Activated B cell treated with CpG ODN at 0.5 μM for 24 hours (primary cell): Measurements from ENCODE around the gene TEN1. TPM values are rescaled to one million over a fixed set of nuclear protein-coding genes. Genes with fewer than 3 reads are reported as not detected.

ENCODE experiments used
- ATAC-seq: fragments of 200-7000 bp; cut with Tn5 transposase; one replicate; pipeline ENCODE4 v1.10.0; 2021; ENCODE audit warnings: low read depth, mild to moderate bottlenecking, moderate library complexity
- CTCF ChIA-PET: fragments of 350-600 bp; sonication (Branson Sonifier 250); formaldehyde crosslinking; loops from one replicate; lab custom pipeline; 2021; ENCODE audit warnings: antibody characterized with exemption; lab: Charles Lee
- POLR2A ChIA-PET: fragments of 350-600 bp; sonication (Branson Sonifier 250); formaldehyde crosslinking; loops from one replicate; lab custom pipeline; 2021; ENCODE audit warnings: antibody characterized with exemption; lab: Charles Lee
- DNase-seq: peaks from one replicate; pipeline ENCODE4 v3.0.0; 2022
- H3K27ac Mint-ChIP-seq: one replicate; pipeline ENCODE4 v1.8.0; 2020; ENCODE audit warnings: mixed read lengths
- H3K27me3 Mint-ChIP-seq: one replicate; pipeline ENCODE4 v1.8.0; 2021; ENCODE audit warnings: mixed read lengths
- H3K36me3 Mint-ChIP-seq: one replicate; pipeline ENCODE4 v1.8.0; 2021; ENCODE audit warnings: low read depth, mixed read lengths
- H3K4me1 Mint-ChIP-seq: one replicate; pipeline ENCODE4 v1.8.0; 2021; ENCODE audit warnings: mixed read lengths
- H3K4me3 Mint-ChIP-seq: one replicate; pipeline ENCODE4 v1.8.0; 2020; ENCODE audit warnings: mild to moderate bottlenecking, mixed read lengths
- H3K9me3 Mint-ChIP-seq: one replicate; pipeline ENCODE4 v1.8.0; 2020; ENCODE audit warnings: mixed read lengths
- intact Hi-C: fragments of 100-400 bp; cut with micrococcal nuclease; formaldehyde crosslinking; loops from one replicate; pipeline ENCODE4 v1.15.1; 2024
- total RNA-seq: library from RNA; stranded (reverse); gene quantifications from 2 replicates; pipeline ENCODE4 v1.2.3, GENCODE V29; 2022
- TF ChIP-seq, protein P1 (sequence below): fragments of 200-600 bp; IDR thresholded peaks from one replicate; pipeline ENCODE4 v1.8.0; 2022; ENCODE audit warnings: antibody characterized with exemption, mild to moderate bottlenecking

The TEN1 gene
- total RNA-seq, 1 donor from 2014 or later = 22.7 TPM

DNA sequence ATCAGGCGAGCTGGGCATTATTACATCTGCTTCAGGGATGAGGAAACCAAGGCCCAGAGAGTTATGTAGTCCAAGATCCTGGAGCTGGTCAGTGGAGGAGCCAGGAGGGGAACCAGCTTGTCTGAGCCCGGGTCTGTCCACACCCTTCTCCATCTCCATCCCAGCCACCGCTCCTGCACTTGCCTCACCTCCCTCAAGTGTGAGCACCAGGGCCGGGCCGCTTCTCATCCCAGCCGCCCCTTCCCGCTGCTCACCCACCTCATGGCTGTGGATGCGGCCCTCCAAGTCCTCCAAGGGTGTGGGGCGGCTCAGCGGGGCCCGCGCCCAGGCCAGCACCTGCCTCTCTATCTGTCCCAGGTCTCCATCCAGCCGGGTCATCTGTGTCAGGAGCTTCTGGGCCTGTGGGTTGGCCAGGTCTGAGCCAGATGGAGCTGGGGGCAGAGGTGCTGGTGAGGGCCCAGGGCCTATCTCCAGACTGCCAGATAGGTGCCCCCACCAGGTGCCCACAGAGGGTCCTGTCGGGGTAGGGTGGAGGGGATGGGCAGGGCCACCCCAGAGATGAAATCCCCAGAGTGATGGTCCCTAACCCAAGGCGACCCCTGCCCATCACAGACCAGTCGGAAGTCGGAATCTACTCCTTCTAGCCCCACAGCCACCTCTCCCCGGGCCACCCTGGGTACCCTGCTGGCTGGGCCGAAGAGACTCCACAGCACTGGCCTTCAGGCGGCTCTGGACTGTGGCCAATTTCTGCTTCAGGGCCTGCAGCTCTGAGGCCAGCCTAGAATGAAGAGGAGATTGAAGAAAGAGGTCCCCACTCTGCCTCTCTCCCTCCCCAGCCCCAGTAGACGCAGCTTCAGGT, 38.7 kb downstream of the TEN1 start:
- H3K27me3 Mint-ChIP-seq = no peaks in the 10 kb centered on the region
- TF ChIP-seq, protein P1, sequence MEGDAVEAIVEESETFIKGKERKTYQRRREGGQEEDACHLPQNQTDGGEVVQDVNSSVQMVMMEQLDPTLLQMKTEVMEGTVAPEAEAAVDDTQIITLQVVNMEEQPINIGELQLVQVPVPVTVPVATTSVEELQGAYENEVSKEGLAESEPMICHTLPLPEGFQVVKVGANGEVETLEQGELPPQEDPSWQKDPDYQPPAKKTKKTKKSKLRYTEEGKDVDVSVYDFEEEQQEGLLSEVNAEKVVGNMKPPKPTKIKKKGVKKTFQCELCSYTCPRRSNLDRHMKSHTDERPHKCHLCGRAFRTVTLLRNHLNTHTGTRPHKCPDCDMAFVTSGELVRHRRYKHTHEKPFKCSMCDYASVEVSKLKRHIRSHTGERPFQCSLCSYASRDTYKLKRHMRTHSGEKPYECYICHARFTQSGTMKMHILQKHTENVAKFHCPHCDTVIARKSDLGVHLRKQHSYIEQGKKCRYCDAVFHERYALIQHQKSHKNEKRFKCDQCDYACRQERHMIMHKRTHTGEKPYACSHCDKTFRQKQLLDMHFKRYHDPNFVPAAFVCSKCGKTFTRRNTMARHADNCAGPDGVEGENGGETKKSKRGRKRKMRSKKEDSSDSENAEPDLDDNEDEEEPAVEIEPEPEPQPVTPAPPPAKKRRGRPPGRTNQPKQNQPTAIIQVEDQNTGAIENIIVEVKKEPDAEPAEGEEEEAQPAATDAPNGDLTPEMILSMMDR = no peak
- DNase-seq (no peak), ATAC-seq (no peak)
- ChIA-PET CTCF (interaction anchor here (2.1 kb wide), 1 partner anchor 281 kb away, joined by 6 read pairs; no protein-coding TSS in a partner anchor), POLR2A (no interaction called here)
- peaks cover 5% of the 10 kb centered on the region for H3K4me1 Mint-ChIP-seq
- H3K9me3 Mint-ChIP-seq = no peaks in the 10 kb centered on the region
- H3K36me3 Mint-ChIP-seq = no peaks in the 10 kb centered on the region
- intact Hi-C loops = loop anchor here (10.0 kb wide), 1 partner anchor 367 kb away; the partner anchor contains the start of gene SPHK1
- no peak overlapping the region for H3K27ac Mint-ChIP-seq
- no peak overlapping the region for H3K4me3 Mint-ChIP-seq

DNA sequence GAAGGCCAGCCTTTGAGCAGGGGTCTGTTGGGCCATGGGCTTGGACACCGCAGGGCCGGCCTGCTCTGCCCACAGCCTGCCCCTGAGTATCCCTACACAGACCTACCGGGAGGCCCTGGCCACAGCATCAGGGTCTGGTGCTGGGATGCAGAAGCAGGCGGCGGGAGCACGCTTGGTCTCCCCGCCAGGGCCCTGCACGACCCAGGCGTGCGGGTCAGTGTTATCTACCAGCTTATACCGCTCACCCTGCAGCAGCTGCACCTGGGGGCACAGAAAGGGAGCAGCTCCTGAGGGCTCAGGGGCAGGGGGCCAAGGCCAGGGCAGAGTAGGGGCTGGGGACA, 39.3 kb downstream of the TEN1 start:
- Mint-ChIP-seq H3K9me3 (no peaks in the 10 kb centered on the region), H3K27ac (no peak overlapping the region), H3K36me3 (no peaks in the 10 kb centered on the region), H3K4me1 (peaks cover 5% of the 10 kb centered on the region), H3K27me3 (no peaks in the 10 kb centered on the region), H3K4me3 (no peak overlapping the region)
- ChIA-PET CTCF (no interaction called here), POLR2A (no interaction called here)
- DNase-seq (no peak), ATAC-seq (no peak)
- TF ChIP-seq, protein P1 = no peak
- intact Hi-C loops = loop anchor here (10.0 kb wide), 1 partner anchor 366 kb away; the partner anchor contains the start of gene SPHK1

DNA sequence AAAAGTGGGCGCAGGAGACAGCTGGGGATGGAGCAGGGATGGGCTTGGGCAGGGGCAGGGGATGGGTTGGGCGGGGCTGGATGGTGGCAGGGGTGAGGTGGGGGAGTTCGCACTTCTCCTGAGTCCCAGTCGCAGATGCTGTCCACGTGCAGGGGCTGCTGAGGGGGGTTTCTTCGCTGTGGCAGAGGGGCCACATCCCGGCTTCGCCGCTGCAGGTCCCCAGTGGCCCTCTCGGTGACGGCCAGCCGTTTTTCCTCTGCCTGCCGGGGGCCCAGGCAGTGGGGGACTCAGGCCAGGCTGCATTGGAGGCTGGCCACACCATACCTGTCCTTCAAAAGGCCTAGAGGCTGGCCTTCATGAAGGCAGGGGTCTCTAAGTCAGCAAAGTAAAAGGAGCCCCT, 39.8 kb downstream of the TEN1 start:
- no peaks in the 10 kb centered on the region for H3K27me3 Mint-ChIP-seq
- no peak overlapping the region for H3K4me3 Mint-ChIP-seq
- H3K9me3 Mint-ChIP-seq = no peaks in the 10 kb centered on the region
- CTCF ChIA-PET = interaction anchor here (2.1 kb wide), 1 partner anchor 8 kb away, joined by 6 read pairs; no protein-coding TSS in a partner anchor
- DNase-seq (no peak), ATAC-seq (no peak)
- no peak overlapping the region for H3K27ac Mint-ChIP-seq
- no peaks in the 10 kb centered on the region for H3K36me3 Mint-ChIP-seq
- H3K4me1 Mint-ChIP-seq = peaks cover 5% of the 10 kb centered on the region
- POLR2A ChIA-PET = no interaction called here
- TF ChIP-seq, protein P1 = no peak
- intact Hi-C loops = loop anchor here (10.0 kb wide), 1 partner anchor 366 kb away; the partner anchor contains the start of gene SPHK1

- ChIA-PET CTCF (interaction anchor here (0.7 to 2.1 kb wide), 4 partner anchors 9 to 260 kb away, joined by 3 to 6 read pairs (median 4); no protein-coding TSS in a partner anchor), POLR2A (no interaction called here)
- H3K27ac Mint-ChIP-seq = no peak overlapping the region
Observed at GRCh38 chr17:76019833-76020467, 40.9 kb downstream of the TEN1 start.

More at GRCh38 chr17:76019833-76020467, 40.9 kb downstream of the TEN1 start:
- H3K36me3 Mint-ChIP-seq = no peaks in the 10 kb centered on the region
- H3K4me3 Mint-ChIP-seq = no peak overlapping the region
- TF ChIP-seq, protein P1 = no peak
- no peaks in the 10 kb centered on the region for H3K9me3 Mint-ChIP-seq
- no peaks in the 10 kb centered on the region for H3K27me3 Mint-ChIP-seq
- intact Hi-C loops = loop anchor here (10.0 kb wide), 1 partner anchor 365 kb away; the partner anchor contains the start of gene SPHK1
- DNase-seq (no peak), ATAC-seq (no peak)
- no peaks in the 10 kb centered on the region for H3K4me1 Mint-ChIP-seq
